ENCODE results near the gene TMEM106C. TPM values are rescaled to one million over a fixed set of nuclear protein-coding genes. Genes with fewer than 3 reads are reported as not detected.

The TMEM106C gene
- total and polyA plus RNA-seq, 2 of the 4 experiments (the other 2 are of a cell fraction), result 72.1 to 74.6 TPM

GRCh38 chr12:47986832-47987231 is 23.4 kb downstream of the TMEM106C start:
- Histone ChIP-seq H3K4ac (ENCODE audit: low read depth, low read length) (no peak overlapping the region), H2BK20ac (ENCODE audit: low read depth, low read length) (no peak overlapping the region), H3K27ac (ENCODE audit: insufficient read depth, low read length) (no peak overlapping the region), H3K4me3 (ENCODE audit: insufficient read depth, low read depth, low read length) (no peak overlapping the region), H4K20me1 (ENCODE audit: insufficient read depth, low read length) (no peaks in the 10 kb centered on the region), H3K23ac (ENCODE audit: low read depth, low read length) (no peak overlapping the region), H2AFZ (replicated peaks; ENCODE audit: low read length, poor library complexity) (no peak overlapping the region), H3K9me3 (ENCODE audit: control insufficient read depth, insufficient read depth, low read length) (no peaks in the 10 kb centered on the region), H2BK5ac (ENCODE audit: low read depth, low read length, poor library complexity, severe bottlenecking) (no peak overlapping the region), H3K36me3 (ENCODE audit: control insufficient read depth, insufficient read depth, low read length) (no peaks in the 10 kb centered on the region), H2BK120ac (ENCODE audit: low read depth, low read length) (no peak overlapping the region), H3K9me1 (ENCODE audit: insufficient read depth, low read length) (no peaks in the 10 kb centered on the region; the same call in 1 of the 2 replicates), H3K4me2 (ENCODE audit: low read depth, low read length) (no peak overlapping the region), H4K8ac (ENCODE audit: low read depth in 2 of 2, low read length in 2 of 2) (no peak overlapping the region), H2AK5ac (ENCODE audit: low read depth, low read length) (no peak overlapping the region), H3K18ac (ENCODE audit: low read depth, low read length) (no peak overlapping the region), H3K14ac (replicated peaks; ENCODE audit: low read depth, low read length) (no peak overlapping the region), H2BK15ac (ENCODE audit: low read depth, low read length) (no peak overlapping the region), H2AK9ac (replicated peaks; ENCODE audit: low read depth, low read length, poor library complexity) (no peak overlapping the region), H3K4me1 (ENCODE audit: control insufficient read depth, insufficient read depth, low read length) (no peaks in the 10 kb centered on the region; the same call in 1 of the 2 replicates), H3K56ac (ENCODE audit: extremely low read depth, insufficient read depth, low read length) (no peak overlapping the region), H3K9ac (ENCODE audit: low read depth, low read length) (no peak overlapping the region), H4K91ac (ENCODE audit: insufficient read depth, low read depth, low read length) (no peak overlapping the region), H3K27me3 (ENCODE audit: control insufficient read depth, insufficient read depth, low read length) (peaks cover 37% of the 10 kb centered on the region), H3K79me1 (ENCODE audit: low read depth in 1 of 2, low read length in 2 of 2) (no peaks in the 10 kb centered on the region), H4K5ac (ENCODE audit: low read depth, low read length) (no peak overlapping the region)
- WGBS, 2 experiments (ENCODE audit: extremely low coverage in 2 of 2, insufficient read length in 1 of 2), result no CpG with 5 or more reads among the region's 5 CpGs
- TF ChIP-seq SMC3 (IDR thresholded peaks at IDR 0.05; ENCODE audit: low read depth, low read length), result no peak
- TF ChIP-seq CHD1 (IDR thresholded peaks at IDR 0.05; ENCODE audit: low read depth, low read length), result no peak
- TF ChIP-seq CEBPB (IDR thresholded peaks at IDR 0.05; ENCODE audit: low read depth, low read length), result no peak
- no peak for TF ChIP-seq MAFK (IDR thresholded peaks at IDR 0.05; ENCODE audit: low read depth, low read length)
- TF ChIP-seq RCOR1 (IDR thresholded peaks at IDR 0.05; ENCODE audit: insufficient replicate concordance, low read length), result no peak
- no peak for TF ChIP-seq POLR2A (IDR thresholded peaks at IDR 0.05; ENCODE audit: low read depth, low read length)
- no peak for TF ChIP-seq MXI1 (IDR thresholded peaks at IDR 0.05; ENCODE audit: borderline replicate concordance, low read depth, low read length)
- TF ChIP-seq, protein P1, sequence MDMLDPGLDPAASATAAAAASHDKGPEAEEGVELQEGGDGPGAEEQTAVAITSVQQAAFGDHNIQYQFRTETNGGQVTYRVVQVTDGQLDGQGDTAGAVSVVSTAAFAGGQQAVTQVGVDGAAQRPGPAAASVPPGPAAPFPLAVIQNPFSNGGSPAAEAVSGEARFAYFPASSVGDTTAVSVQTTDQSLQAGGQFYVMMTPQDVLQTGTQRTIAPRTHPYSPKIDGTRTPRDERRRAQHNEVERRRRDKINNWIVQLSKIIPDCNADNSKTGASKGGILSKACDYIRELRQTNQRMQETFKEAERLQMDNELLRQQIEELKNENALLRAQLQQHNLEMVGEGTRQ (IDR thresholded peaks at IDR 0.05; ENCODE audit: low read depth, low read length), result no peak
- no peak for TF ChIP-seq CTCF (conservative IDR thresholded peaks at IDR 0.05; ENCODE audit: low read depth, low read length)
- TF ChIP-seq NFE2L2 (IDR thresholded peaks at IDR 0.05; ENCODE audit: low read depth, low read length), result no peak
- TF ChIP-seq, protein P2, sequence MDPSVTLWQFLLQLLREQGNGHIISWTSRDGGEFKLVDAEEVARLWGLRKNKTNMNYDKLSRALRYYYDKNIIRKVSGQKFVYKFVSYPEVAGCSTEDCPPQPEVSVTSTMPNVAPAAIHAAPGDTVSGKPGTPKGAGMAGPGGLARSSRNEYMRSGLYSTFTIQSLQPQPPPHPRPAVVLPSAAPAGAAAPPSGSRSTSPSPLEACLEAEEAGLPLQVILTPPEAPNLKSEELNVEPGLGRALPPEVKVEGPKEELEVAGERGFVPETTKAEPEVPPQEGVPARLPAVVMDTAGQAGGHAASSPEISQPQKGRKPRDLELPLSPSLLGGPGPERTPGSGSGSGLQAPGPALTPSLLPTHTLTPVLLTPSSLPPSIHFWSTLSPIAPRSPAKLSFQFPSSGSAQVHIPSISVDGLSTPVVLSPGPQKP (IDR thresholded peaks at IDR 0.05; ENCODE audit: borderline replicate concordance, low read depth, low read length), result no peak
- no peak for TF ChIP-seq RAD21 (IDR thresholded peaks at IDR 0.05; ENCODE audit: low read length)
- TF ChIP-seq FOS (IDR thresholded peaks at IDR 0.05; ENCODE audit: low read depth, low read length), result no peak
- TF ChIP-seq MAZ (IDR thresholded peaks at IDR 0.05; ENCODE audit: borderline replicate concordance, low read depth, low read length), result no peak
- no peak for TF ChIP-seq BHLHE40 (IDR thresholded peaks at IDR 0.05; ENCODE audit: low read depth, low read length)
- no TSS peak for BruUV-seq (replicated peaks)
- in situ Hi-C loops (cut with MboI; ENCODE audit: low sequenced_read_pairs), result no loop called here
- DNase-seq (no peak), ATAC-seq (ENCODE audit: low read depth) (no peak)
- dilution Hi-C loops (cut with HindIII; ENCODE audit: low sequenced_read_pairs, unreplicated experiment), result no loop called here
- ChIA-PET POLR2A (ENCODE audit: unreplicated experiment) (no interaction called here), CTCF (no interaction called here)
- intact Hi-C loops (cut with micrococcal nuclease), result no loop called here

All from IMR-90 (cell line).